C1 segment of cervical spinal cord (tissue), 14 donors: Measurements from ENCODE around the gene FAM222B.
"Not testable (repeated sequence)": the region's sequence is repeated elsewhere in the genome, so short reads cannot be mapped to it uniquely, and the experiment has no call there.

ENCODE experiments used
- DNase-seq, 14 donors: peaks; one replicate each; lab custom pipeline; 2025; lab: John Stamatoyannopoulos, UW

FAM222B gene

GRCh38 chr17:28729950-28730330 lies 112.7 kb downstream of the FAM222B start:
- DNase-seq = no peak

- peak in 13 of 14 donors; percentile 44 to 99 (median 89) for DNase-seq
Observed at GRCh38 chr17:28728364-28729200, 114.0 kb downstream of the FAM222B start, which contains the start of gene NEK8. TSS of gene NEK8 (plus strand) at chr17:28728788. CDS start at chr17:28728814, 26 bp downstream.

GRCh38 chr17:28726627-28727491 lies 115.7 kb downstream of the FAM222B start:
- peak in 13 of 14 donors; percentile 55 to 92 (median 86) for DNase-seq

GRCh38 chr17:28726226-28726626 lies 116.4 kb downstream of the FAM222B start, which contains the start of gene TLCD1:
TSS of gene TLCD1 (minus strand) at chr17:28726233. CDS start at chr17:28726097, 136 bp downstream.
- peak in 11 of 14 donors; percentile 33 to 83 (median 66) for DNase-seq

GRCh38 chr17:28725660-28726225 lies 116.8 kb downstream of the FAM222B start:
- peak in 3 of 14 donors; percentile 32 to 79 (median 33) for DNase-seq

GRCh38 chr17:28725166-28725659 lies 117.4 kb downstream of the FAM222B start:
- DNase-seq = peak in 1 of 14 donors; percentile 20

GRCh38 chr17:28724500-28725165 lies 118.0 kb downstream of the FAM222B start:
- DNase-seq = no peak

- not testable (repeated sequence) for DNase-seq
Observed at GRCh38 chr17:28723836-28724499, 118.6 kb downstream of the FAM222B start.

GRCh38 chr17:28723159-28723835 lies 119.3 kb downstream of the FAM222B start:
- DNase-seq = no peak

GRCh38 chr17:28722417-28723158 lies 120.0 kb downstream of the FAM222B start:
- DNase-seq = no peak

GRCh38 chr17:28720997-28721329 lies 121.6 kb downstream of the FAM222B start:
- not testable (repeated sequence) for DNase-seq

GRCh38 chr17:28720247-28720996 lies 122.2 kb downstream of the FAM222B start:
- peak in 1 of 14 donors; percentile 7 for DNase-seq

GRCh38 chr17:28719021-28719433 lies 123.6 kb downstream of the FAM222B start:
- DNase-seq = no peak

- no peak for DNase-seq
Observed at GRCh38 chr17:28718333-28719020, 124.1 kb downstream of the FAM222B start.

GRCh38 chr17:28717578-28718332 lies 124.8 kb downstream of the FAM222B start, which contains the start of gene RAB34:
TSS of gene RAB34 (minus strand) at chr17:28717868. CDS start at chr17:28717266, 602 bp downstream.
- DNase-seq = peak in 10 of 14 donors; percentile 15 to 86 (median 52)

GRCh38 chr17:28716740-28717577 lies 125.6 kb downstream of the FAM222B start:
- no peak for DNase-seq
